NB4 (cell line): Measurements from ENCODE around the gene CARD9.
A peak's percentile ranks its signal among the peaks of the same experiment; 100 is the strongest.

Source experiments
- DNase-seq: peaks from one replicate; pipeline ENCODE4 v3.0.0; 2010; ENCODE audit warnings: low read depth
- H3K4me3 ChIP-seq: one replicate; pipeline ENCODE4 v1.5.1; 2011; ENCODE audit warnings: mild to moderate bottlenecking, low read depth, low read length, moderate library complexity
- MYC ChIP-seq: IDR thresholded peaks from 2 replicates; pipeline ENCODE4 v1.6.1; 2011; ENCODE audit warnings: low read depth, low read length
- POLR2A ChIP-seq: IDR thresholded peaks from 2 replicates; pipeline ENCODE4 v1.6.1; 2011; ENCODE audit warnings: mild to moderate bottlenecking; ENCODE audit not compliant: insufficient read length; ENCODE audit errors: extremely low read depth
- TF ChIP-seq, protein P1 (sequence below): IDR thresholded peaks from one replicate; pipeline ENCODE4 v1.5.1; 2012; ENCODE audit warnings: low read depth, low read length
- TF ChIP-seq, protein P2 (sequence below): IDR thresholded peaks from 2 replicates; pipeline ENCODE4 v1.6.1; 2011; ENCODE audit warnings: low read depth, low read length

The CARD9 gene

DNA sequence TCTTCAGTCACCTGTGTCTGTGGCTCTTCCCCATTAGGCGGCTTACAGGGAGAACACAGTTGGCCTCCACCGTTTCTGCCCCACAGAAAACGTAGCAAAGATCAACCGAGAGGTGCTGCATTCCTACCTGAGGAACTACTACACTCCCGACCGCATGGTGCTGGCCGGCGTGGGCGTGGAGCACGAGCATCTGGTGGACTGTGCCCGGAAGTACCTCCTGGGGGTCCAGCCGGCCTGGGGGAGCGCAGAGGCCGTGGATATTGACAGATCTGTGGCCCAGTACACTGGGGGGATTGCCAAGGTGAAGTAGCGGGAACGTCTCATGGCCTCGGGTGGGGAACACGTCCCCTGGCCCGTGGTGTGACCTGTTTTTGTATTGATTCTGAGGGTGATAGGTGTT is 43.4 kb upstream of the CARD9 start:
- no peak for DNase-seq
- no peak overlapping the region for H3K4me3 ChIP-seq
- TF ChIP-seq POLR2A, result no peak
- TF ChIP-seq, protein P1, sequence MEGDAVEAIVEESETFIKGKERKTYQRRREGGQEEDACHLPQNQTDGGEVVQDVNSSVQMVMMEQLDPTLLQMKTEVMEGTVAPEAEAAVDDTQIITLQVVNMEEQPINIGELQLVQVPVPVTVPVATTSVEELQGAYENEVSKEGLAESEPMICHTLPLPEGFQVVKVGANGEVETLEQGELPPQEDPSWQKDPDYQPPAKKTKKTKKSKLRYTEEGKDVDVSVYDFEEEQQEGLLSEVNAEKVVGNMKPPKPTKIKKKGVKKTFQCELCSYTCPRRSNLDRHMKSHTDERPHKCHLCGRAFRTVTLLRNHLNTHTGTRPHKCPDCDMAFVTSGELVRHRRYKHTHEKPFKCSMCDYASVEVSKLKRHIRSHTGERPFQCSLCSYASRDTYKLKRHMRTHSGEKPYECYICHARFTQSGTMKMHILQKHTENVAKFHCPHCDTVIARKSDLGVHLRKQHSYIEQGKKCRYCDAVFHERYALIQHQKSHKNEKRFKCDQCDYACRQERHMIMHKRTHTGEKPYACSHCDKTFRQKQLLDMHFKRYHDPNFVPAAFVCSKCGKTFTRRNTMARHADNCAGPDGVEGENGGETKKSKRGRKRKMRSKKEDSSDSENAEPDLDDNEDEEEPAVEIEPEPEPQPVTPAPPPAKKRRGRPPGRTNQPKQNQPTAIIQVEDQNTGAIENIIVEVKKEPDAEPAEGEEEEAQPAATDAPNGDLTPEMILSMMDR, result no peak
- TF ChIP-seq, protein P2, sequence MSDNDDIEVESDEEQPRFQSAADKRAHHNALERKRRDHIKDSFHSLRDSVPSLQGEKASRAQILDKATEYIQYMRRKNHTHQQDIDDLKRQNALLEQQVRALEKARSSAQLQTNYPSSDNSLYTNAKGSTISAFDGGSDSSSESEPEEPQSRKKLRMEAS, result no peak
- TF ChIP-seq MYC, result no peak

DNA sequence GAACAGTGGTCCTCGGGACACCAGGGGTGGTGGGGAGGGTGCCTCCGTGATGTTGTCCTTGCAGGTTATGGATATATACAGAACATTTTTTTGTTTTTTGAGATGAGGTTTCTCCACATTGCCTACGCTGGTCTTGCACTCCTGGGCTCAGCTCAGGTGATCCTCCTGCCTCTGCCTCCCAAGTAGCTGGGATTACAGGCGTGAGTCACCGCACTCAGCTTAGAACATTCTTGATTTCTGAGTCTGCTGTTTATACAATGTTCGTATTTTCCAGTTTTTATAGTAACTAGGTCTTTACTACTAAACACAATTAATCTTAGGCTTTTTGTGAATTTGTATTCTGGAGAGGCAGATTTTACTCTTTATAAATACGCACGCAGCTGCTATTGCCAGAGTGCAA is 43.0 kb upstream of the CARD9 start:
- no peak overlapping the region for H3K4me3 ChIP-seq
- TF ChIP-seq, protein P2, result no peak
- TF ChIP-seq MYC, result no peak
- no peak for TF ChIP-seq POLR2A
- TF ChIP-seq, protein P1, result no peak
- no peak for DNase-seq

DNA sequence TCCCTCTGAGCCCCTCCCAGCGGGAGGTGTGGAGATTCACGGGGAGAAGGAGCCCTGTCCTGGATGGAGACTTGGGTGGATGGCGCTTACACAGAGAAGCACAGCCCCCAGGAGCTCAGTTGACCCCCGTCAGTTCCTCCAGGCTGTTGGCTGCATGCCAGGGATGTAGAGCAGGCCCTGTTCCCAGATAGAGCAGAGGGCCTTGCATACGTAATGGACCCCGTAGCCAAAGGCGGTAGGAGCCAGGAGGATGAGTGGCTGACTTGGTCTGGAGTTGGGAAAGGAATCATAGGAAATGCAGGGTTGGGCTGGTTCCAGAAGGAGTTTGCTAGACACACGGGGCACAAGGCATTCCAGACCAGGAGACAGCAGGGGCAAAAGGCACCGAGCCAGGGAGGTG is 39.5 kb upstream of the CARD9 start:
- no peak overlapping the region for H3K4me3 ChIP-seq
- DNase-seq, result no peak
- TF ChIP-seq, protein P1, result no peak

DNA sequence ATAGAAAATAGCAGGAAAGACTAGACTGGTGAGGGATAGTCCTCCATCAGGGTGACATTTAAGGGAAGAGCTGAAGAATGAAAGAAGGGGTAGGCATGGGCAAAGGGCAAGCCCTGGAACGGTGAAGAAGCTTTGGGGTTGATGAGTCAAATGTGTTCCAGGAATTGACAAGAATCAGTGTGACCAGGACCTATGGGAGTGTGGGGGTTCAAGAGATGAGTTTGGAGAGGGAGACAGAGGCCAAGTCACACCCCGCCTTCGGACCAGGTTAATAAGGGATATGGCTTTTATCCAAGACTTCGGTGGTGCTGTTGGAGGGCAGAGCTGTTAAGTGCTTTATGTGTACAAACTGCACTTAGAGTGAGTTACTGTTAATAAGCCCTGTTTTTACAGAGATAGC is 37.9 kb upstream of the CARD9 start:
- TF ChIP-seq, protein P1, result no peak
- TF ChIP-seq POLR2A (no peak), MYC (no peak)
- TF ChIP-seq, protein P2, result no peak
- DNase-seq, result no peak
- peak overlapping the region; percentile 86 for H3K4me3 ChIP-seq

DNA sequence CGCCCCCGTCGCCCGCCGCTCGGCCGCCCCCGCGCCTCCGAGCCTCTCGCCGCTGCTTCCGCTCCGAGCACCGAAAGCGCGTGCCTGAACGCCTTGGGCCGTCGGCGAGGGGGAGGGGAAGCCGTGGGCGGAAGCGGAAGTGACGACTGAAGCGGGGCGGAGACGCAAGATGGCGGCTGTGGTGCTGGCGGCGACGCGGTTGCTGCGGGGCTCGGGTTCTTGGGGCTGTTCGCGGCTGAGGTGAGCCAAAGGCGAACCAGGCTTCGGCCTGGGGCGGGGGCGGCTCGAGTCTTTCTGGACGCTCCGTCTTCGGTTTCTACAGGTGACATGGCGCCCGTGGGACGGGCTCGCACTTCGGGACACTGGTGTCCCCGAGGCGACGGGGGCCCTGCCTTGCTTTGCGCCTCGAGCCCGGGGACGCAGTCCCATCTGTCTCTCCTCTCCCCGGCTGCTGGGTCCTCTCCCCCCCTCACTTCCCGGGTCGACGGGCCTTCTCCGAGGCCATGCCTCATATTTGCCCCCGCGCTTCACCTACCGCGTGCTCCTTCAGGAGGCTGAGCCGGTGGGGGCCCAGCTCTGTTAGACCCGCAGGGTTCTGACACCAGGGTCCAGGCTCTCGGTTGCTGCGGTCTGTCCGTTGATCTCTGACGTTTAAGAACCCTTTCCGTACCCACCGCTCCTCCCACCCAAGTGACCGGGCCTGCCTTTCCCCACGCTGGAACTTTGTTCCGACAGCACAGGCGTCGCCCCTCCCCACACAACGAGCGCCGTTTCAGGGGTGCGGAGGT is 37.2 kb upstream of the CARD9 start, which contains the start of the genes ENTR1 and PMPCA:
Gene ENTR1, minus strand, starts transcription at position 115 of the 788 bp plus-strand sequence. CDS start 217 bp downstream, outside the sequence.
Gene PMPCA, plus strand, starts transcription at position 159 of the 788 bp plus-strand sequence. Its CDS starts 11 bp downstream, at position 170.
- peak; percentile 93 for DNase-seq
- peak within 1 kb of the TSS; percentile 86 for H3K4me3 ChIP-seq
- TF ChIP-seq, protein P1, result no peak
- TF ChIP-seq, protein P2, result peak; percentile 83
- TF ChIP-seq MYC, result peak; percentile 96
- peak; percentile 92 for TF ChIP-seq POLR2A
